Stomach (tissue), 4 donors: ENCODE measurements around the gene ELSPBP1.

Source experiments
- CTCF ChIP-seq, 7 experiments: fragments of 450-650 bp in 4 of 7; fragments of 200-600 bp in 3 of 7; sonication (generic) in 3 of 7; IDR thresholded peaks; one replicate each; pipeline ENCODE4 v1.5.1; 2016 to 2019; ENCODE audit warnings: antibody characterized with exemption in 7 of 7, control low read depth in 2 of 7, mild to moderate bottlenecking in 1 of 7
- EP300 ChIP-seq: sonication (generic); formaldehyde crosslinking; IDR thresholded peaks from one replicate; pipeline ENCODE4 v1.6.1; 2017; ENCODE audit warnings: antibody characterized with exemption
- POLR2A ChIP-seq, 4 donors: fragments of 450-650 bp; IDR thresholded peaks; one replicate each; pipeline ENCODE4 v1.6.1; 2016; ENCODE audit warnings: antibody characterized with exemption in 4 of 4, control low read depth in 2 of 4, mild to moderate bottlenecking in 1 of 4, moderate library complexity in 1 of 4
- POLR2AphosphoS5 ChIP-seq, 3 donors: sonication (generic); formaldehyde crosslinking; IDR thresholded peaks; one replicate each; pipeline ENCODE4 v1.6.1; 2016; ENCODE audit warnings: antibody characterized with exemption in 3 of 3

GRCh38 chr19:48033604-48034003, 39.2 kb downstream of the ELSPBP1 start:
- TF ChIP-seq CTCF (IDR thresholded peaks at IDR 0.05) = no peak
- TF ChIP-seq POLR2AphosphoS5 (IDR thresholded peaks at IDR 0.05) = no peak
- no peak for TF ChIP-seq POLR2A (IDR thresholded peaks at IDR 0.05)
- no peak for TF ChIP-seq EP300
